NCI-H2107 (cell line): Measurements from ENCODE around the gene TAF12.
"Not testable (repeated sequence)": the region's sequence is repeated elsewhere in the genome, so short reads cannot be mapped to it uniquely, and the experiment has no call there.

Source experiments
- DNase-seq: peaks from one replicate; lab custom pipeline; 2025; lab: John Stamatoyannopoulos, UW

TAF12 gene

DNA sequence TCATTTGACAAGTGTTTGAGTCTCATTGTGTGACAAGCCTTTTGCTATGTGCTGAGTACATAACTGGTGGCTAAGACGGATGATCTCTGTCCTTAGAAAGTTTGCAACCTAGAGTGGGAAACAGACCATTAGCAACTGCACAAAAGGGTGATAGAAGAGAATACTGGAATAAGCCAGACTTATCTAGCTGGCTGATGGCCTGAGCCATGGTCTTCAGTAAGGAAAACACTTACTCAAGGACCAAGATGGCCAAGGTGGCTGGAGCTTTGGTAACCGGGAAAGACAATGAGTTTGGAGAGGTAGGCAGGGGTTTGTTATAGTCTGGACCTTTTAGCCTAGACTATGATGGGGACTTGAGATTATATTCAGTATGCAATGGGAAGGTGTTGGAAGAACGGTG is 1.6 kb upstream of the TAF12 start:
- DNase-seq, result no peak

DNA sequence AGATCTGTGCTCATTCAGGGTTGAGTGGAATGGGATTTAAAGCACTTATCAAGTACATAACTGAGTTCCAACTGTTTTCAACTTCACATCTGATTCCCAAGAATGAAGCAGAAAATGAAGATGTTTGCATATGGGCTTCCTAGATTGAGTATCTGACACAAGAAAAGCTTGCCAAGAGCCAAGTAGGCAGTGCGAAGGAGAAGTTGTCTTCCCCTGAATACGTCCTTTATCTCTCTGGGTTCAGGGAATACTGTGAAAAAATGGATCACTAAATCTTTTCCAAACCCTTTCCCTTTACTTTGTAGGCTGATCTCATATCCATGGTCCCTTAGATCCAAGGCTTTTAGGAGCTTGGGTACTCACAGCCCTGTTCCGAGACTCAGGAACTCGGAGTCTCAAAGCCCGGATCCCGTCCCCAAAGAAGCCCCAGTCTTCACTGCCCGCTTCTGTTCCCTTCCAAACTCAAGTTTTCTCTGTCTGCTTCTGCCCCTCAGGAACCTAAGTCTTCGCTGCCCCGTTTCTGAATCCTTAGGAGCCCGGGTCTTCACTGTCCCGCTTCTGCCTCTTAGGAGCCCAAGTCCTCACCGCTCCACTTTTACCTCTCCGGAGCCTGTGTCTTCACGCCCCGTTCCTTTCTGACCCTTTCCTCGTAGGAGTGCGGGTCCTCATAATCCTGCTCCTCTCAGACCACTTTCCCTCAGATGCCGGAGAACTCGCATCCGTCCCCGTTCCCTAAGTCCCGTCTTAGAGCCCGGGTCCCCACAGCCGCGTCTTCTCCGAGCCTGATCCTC is 616 bp downstream of the TAF12 start:
- DNase-seq, result no peak

DNA sequence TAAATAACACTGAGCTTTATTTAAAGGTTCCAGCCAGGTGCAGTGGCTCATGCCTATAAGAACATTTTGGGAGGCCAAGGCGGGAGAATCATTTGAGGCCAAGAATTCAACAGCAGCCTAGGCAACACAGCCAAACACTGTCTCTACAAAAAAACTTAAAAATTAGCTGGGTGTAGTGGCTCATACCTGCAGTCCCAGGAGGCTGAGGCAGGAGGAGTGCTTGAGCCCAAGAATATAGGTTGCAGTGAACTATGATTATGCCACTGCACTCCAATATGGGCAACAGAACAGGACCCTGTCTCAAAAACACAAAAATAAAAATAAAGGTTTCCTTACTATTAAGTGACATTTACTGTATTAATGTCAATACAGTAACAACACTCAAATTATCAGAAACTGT is 2.1 kb downstream of the TAF12 start:
- no peak for DNase-seq

DNA sequence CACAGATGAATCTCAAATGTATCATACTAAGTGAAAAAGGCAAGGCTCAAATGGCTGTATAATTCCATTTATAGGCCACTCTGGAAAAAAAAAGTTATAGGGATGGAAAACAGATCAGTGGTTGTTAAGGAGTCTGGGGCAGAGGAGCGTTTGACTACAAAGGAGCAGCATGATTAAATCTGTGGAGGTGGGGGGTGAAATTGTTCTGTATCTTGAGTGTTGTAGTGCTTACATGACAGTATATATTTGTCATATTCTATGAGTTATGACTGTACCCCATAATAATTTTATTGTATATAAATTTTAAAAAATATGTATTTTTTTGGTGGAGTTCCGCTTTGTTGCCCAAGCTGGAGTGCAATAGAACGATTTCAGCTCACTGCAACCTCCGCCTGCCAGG is 10.3 kb downstream of the TAF12 start:
- no peak for DNase-seq

DNA sequence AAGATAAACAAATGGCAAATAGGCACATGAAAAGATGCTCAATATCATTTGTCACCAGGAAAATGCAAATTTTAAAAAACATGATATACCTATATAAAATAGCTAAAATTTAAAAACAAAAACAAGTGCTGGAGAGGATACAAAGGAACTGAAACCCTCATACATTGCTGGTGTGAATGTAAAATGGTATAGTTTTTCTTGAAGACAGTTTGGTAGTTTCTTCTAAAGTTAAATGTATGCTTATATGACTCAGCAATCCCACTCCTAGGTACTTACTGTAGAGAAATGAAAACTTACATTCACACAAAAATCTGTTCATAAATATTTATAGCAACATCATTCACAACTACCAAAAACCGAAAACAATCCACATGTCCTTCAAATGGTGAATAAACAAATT is 11.2 kb downstream of the TAF12 start:
- DNase-seq, result no peak

DNA sequence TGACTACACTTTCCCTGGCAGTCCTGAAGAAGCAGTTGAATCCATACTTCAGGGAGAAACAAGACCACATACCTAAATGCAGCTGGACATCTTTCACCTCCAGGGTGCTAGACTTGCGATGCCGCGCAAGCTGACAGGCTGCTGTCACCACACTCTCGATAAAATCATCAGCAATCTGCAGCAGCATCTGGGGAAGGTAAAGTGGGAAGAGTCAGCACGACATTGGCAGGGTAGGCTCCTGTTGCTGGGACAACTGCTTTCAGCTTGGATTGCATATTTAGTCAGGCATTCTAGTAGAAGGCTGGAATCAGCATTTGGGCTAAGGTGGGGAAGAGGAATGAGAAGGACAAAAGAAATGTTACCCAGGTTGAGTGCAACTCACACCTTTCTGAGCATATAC is 29.7 kb downstream of the TAF12 start:
- DNase-seq, result no peak

DNA sequence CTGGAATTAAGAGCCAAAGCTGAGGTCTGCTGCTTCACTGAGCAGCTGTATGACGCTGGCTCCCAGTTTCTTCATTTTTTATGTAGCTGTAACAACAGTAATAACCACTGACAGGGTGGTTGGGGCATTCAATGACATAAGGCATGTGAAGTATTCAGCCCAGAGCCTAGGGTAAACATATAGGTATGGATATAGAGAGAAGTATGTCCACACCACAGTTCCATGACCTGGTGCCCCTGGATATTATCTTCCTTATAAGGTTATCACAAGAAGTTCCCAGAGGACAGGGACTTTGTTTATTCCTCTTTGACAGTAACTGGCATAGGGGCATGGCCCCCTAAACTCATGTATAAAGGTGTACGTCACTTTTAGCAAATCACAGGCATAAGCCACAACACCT is 36.1 kb downstream of the TAF12 start:
- no peak for DNase-seq

DNA sequence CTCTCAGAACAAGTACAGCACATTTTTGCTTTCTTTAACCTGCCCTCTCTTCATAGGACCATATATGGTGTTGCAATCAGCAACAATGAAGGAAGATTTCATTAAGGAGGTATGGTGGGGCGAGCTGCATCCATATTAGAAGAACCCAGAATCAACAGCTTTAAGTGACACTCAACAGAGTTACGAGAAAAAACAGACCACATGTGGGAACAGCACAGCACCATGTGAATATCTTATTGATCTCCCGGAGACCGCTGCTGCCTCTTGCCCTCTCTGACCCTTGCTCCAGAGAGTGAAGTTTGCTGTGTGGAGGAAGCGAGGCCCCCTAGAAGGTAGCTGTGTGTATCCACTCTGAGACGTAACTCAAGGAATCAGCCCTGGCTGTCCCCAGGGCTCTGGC is 37.9 kb downstream of the TAF12 start:
- DNase-seq, result no peak

DNA sequence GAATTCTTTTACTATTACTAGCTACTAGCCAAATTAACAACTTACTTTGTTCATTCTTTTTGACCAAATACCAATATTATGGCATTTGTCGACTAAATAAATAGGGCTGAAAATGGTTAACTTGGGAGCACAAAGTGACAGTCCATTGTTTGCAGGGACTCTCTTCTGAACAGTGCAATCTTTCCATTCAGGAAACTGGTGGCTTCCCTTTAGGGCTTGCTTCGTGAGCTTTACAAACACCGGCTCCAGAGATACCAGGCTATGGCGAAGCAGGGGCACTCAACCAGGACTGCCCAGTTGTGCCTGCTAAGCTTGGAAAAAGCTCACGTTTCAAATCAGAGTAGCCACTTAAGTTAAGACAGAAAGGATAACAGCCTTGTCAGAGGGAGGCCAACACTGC is 38.5 kb downstream of the TAF12 start:
- DNase-seq, result no peak

DNA sequence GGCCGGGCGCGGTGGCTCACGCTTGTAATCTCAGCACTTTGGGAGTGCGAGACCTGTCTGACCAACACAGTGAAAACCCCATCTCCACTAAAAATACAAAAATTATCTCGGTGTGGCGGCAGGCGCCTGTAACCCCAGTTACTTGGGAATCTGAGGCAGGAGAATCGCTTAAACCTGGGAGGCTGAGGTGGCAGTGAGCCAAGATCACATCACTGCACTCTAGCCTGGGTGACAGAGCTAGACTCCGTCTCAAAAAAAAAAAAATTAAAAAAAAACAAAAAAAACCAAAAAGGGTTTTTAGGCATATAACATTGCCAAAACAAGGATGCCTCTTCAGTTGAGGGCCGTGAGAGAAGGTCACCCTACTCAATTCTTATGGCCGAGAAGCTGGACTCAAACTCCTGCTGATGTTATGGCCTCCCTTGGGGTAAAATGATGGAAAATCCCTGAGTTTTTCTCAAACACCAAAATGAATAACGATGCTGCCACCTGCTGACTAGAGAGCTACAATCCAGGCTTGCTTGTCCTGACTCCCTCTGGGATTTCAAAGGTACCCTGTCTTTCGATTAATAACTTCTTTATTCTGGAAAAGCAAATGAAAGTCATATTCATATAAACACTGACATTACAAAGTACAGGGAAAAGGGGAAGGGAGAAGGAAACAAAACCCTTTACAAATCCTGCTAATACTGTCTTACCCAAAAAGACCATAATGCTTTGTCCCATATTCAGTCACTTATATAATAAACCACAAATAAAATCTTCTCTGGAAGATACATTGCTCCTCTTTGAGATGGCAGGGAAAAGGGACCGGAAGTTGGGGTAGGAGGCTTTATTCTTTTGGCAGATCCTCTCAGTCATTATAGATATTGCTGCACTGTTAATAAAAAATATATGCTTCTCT is 40.1 kb downstream of the TAF12 start:
- DNase-seq, result no peak

DNA sequence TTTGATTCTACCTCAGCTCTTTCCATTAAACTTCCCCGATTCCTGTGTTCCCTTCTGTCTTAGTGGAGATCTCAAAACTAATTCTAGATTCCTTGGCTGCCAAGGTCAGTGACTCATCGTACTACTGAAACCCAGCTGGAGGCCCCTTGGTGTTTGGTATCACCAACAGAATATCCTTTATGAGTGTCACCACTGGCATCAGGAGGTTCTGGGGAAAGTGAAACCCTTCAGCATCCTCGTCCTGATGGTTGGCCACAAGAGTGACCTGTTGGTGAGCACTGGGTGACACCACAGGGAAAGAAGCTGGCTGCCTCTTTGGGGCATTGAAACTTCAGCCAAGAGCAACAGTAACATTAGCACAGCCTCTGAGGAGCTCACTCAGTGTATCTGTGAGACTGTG is 41.2 kb downstream of the TAF12 start:
- no peak for DNase-seq

DNA sequence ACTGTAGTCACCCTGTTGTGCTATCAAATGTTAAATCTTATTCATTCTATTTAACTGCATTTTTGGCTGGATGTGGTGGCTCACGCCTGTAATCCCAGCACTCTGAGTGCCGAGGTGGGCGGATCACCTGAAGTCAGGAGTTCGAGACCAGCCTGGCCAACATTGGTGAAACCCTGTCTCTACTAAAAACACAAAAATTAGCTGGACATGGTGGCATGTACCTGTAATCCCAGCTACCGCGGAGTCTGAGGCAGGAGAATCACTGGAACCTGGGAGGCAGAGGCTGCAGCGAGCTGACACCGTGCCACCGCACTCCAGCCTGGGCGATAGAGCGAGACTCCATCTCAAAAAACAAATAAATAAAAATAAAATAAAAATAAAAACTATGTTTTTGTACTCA is 46.6 kb downstream of the TAF12 start:
- DNase-seq, result not testable (repeated sequence)

DNA sequence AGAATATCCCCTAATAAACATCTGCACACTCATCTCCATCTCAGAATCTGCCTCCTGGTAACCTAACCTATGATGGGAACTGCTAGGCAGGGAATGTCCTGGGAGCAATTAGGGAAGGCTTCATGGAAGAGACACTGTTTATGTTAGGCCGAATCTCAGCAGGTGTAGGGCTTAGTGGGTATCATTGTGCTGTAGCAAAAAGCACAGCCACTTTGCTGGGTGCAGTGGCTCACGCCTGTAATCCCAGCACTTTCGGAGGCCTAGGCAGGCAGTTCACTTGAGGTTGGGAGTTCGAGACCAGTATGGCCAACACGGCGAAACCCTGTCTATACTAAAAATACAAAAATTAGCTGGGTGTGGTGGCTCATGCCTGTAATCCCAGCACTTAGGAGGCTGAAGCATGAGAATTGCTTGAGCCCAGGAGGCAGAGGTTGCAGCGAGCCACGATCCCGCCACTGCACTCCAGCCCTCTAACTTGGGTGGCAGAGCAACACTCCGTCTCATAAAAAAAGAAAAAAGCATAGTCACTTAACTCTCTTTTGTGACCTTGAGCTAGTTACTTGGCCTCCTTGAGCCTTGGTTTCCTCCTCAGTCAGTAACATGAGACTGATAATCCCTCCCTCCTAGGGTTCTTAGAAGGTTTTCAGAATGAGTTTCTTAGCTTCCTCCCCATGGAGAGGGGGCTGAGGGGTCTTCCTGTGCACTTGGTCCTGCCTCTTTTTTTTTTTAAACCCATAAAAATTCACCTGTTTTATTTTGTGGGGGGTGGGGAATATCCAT is 47.3 kb downstream of the TAF12 start:
- no peak for DNase-seq

DNA sequence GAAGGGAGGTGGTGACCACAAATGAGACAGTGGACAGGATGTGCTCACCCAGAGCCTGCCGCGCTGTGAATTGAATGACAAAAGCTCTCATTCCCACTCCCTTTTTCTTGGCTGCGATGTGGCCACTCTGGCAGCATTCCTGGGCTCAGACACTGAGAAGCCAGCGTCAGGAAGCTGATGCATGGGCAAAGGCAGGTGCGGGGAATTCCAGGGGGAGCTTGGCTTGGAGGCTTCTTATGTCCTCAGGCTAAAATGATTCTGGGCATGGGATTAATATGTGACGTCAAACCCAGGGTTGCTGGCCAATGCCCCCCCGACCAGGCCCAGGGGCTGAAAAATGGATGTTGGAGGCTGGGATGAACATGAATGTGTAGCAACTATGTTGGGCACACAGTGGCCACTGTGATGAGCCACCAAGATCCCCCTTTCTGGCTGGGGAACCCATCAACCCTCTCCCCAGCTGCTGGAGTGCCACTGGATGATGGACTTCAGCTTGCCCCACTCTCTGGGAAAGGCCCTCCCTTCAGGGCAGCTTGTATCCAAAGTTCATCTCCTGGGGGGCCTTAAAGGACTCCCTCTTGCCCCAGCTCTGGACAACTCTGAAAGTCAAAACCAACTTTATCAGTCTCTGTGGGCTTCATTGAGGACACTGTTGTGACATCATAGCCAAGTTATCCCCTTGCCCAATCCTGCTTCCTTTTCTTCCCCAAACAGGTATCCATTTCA is 48.0 kb downstream of the TAF12 start:
- not testable (repeated sequence) for DNase-seq

DNA sequence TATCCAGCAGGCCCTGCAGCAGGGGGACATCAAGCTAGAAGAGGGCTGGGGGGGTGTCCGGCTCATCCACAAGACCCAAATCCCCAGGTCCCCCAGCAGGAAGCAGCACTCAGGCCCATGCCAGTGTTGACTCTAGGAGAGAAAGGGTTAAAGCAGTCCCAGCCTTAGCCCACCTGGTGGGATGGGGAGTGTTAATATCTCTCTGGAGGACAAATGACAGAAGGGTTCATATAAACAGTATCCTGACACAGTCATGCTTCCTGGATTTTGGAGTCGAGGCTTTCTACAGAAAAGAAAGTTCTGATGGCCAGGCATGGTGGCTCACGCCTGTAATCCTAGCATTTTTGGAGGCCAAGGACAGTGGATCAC is 48.9 kb downstream of the TAF12 start:
- DNase-seq, result not testable (repeated sequence)

DNA sequence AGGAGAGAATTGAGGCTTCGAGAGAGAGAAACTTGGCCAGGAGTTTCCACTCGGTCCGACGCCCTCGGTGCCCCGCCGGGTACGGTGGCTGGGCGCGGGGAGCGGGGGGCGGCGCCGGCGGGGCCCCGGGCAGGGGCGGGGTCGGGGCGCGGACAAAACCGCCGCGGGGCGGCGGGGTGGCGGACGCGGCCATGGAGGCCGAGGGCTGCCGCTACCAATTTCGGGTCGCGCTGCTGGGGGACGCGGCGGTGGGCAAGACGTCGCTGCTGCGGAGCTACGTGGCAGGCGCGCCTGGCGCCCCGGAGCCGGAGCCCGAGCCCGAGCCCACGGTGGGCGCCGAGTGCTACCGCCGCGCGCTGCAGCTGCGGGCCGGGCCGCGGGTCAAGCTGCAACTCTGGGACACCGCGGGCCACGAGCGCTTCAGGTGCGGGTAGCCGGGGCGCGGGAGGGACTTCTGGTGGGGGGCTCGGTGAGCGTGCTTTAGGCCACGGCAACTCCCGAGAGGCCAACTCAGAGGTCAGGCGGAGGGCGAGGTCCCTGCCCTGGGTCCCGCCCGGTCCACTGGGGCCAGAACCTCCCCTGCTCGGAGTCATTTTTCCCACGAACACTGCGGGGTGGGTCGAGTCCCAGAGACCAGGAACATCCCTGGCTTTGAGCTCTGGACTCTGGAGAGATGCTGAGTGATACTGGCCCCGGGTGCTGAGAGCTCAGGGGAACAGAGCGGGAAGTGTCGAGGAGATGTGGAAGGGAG is 50.4 kb downstream of the TAF12 start:
- no peak for DNase-seq

DNA sequence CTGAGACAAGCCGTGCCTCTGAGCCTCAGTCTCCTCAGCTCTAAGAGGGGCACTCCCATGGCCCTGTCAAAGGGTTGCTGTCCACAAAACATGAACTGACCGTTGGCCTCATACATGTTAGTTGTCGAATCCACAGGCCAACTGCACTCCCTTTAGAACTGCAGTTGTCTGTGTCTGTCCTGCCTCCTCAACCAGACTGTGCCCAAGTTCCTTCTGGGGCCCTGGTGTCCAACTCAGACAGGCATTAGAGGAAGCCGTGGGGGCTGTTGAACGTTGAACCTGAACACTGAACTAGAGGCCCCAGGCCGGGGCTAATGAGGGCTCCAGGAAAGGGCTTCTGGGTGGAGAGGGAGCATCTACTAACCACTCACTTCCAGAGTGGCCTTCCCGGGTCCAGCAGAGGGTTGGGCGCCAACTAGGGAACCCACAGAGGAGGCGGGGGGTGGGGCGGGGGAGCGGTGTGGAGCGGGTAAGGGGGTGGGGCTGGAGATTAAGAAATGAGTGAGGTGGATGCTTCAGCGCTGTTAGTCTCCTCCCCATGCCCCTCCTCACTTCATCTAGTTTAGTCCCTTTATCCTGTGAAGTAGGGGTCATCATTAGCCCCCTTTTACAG is 51.1 kb downstream of the TAF12 start, which contains the start of gene RAB42:
Gene RAB42, plus strand, starts transcription at position 558 of the 613 bp plus-strand sequence. CDS start 247 bp downstream, outside the sequence.
- no peak for DNase-seq

DNA sequence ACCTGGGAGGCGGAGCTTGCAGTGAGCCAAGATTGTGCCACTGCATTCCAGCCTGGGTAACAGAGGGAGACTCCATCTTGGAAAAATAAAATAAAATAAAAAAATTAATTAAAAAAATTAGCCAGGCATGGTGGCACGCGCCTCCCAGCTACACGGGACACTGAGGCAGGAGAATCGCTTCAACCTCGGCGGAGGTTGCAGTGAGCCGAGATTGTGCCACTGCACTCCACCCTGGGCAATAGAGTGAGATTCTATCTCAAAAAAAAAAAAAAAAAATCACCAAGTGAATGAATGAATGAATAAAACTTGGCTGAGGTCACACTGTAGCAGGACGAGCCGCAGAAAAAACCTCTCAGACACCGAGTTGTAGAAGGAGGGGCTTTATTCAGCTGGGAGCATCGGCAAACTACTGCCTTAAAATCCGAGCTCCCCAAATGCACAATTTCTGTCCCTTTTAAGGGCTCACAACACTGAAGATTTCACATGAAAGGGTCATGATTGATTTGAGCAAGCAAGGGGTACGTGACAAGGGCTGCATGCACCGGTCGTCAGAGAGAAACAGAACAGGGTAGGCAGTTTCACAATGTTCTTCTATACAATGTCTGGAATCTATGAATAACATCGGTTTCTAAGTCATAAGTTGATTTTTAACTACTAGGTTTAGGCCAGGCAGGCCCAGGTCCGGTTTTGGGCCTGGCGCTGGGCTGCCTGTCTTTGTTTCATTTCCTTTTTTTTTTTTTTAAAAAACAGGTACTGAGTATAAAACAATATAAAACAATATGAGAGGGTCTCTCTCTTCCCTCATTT is 56.1 kb downstream of the TAF12 start:
- DNase-seq, result not testable (repeated sequence)

DNA sequence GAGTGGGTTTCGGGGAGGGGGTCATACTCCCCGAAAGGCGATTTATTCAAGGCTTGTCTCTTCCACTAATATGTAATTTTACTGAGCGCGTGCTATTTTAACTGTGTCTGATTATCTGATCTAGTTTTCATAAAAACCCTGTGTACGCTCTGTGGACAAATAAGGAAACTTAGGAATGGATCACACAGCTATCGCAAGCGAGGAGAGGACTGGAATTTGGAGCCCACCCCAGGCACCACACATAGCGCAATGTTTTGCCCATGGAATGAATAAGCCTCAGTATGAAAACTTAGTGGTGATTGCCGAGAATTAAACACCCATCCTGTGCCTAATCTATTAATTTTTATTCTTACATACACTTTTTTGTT is 60.6 kb downstream of the TAF12 start:
- no peak for DNase-seq
